HepG2 (cell line): ENCODE measurements around the gene OR13C2. TPM values are rescaled to one million over a fixed set of nuclear protein-coding genes. Genes with fewer than 3 reads are reported as not detected.

ENCODE experiments used
- ATAC-seq: fragments of 200-7000 bp; cut with Tn5 transposase; 3 replicates; pipeline ENCODE4 v1.9.1; 2020; ENCODE audit warnings: mild to moderate bottlenecking, moderate library complexity
- BruUV-seq: library from RNA; stranded (reverse); fragments of 400-500 nt; replicated peaks from 2 replicates; lab custom pipeline; 2021; lab: Mats Ljungman, UMichigan
- CTCF ChIA-PET: fragments of 300-600 bp; formaldehyde crosslinking; extraction: SDS; loops from one replicate; lab custom pipeline; 2021; ENCODE audit warnings: low total read pairs, inconsistent platforms, low intra/inter-chr PET ratio; lab: Yijun Ruan, JAX
- POLR2A ChIA-PET: fragments of 350-600 bp; sonication (Branson Sonifier 250); formaldehyde crosslinking; loops from one replicate; lab custom pipeline; 2020; ENCODE audit warnings: antibody characterized with exemption, inconsistent platforms; lab: Yijun Ruan, JAX
- DNase-seq: peaks from one replicate; pipeline ENCODE4 v3.0.0-alpha.2; 2015; ENCODE audit warnings: low spot score
- FAIRE-seq: peaks from 3 replicates; lab custom pipeline; 2011; peaks lifted over from hg19 to GRCh38; lab: Jason Lieb, UNC
- H2AFZ ChIP-seq: one replicate; pipeline ENCODE4 v1.6.1; 2011; ENCODE audit warnings: low read length, inconsistent platforms
- H3K27ac ChIP-seq: fragments of 300-600 bp; 3 replicates; pipeline ENCODE4 v1.8.0; 2011; ENCODE audit warnings: mixed run types, mild to moderate bottlenecking, mixed read lengths, low read length, inconsistent platforms; ENCODE audit not compliant: insufficient read depth; ENCODE audit errors: extremely low read length
- H3K27me3 ChIP-seq, 2 experiments: fragments of 200-600 bp in 1 of 2; 2 replicates in 1 of 2; 3 replicates in 1 of 2; pipeline versions ENCODE4 v1.6.0 to v1.8.0; 2011; ENCODE audit warnings: low read length in 2 of 2, mild to moderate bottlenecking in 2 of 2, moderate library complexity in 2 of 2, inconsistent platforms in 1 of 2; ENCODE audit not compliant: insufficient read depth in 2 of 2, control insufficient read depth in 1 of 2
- H3K36me3 ChIP-seq, 2 experiments: fragments of 200-600 bp in 1 of 2; replicated peaks in 1 of 2; 2 replicates in 1 of 2; 3 replicates in 1 of 2; pipeline versions ENCODE4 v1.5.1 to v1.8.0; 2011; ENCODE audit warnings: low read length in 2 of 2, inconsistent platforms in 1 of 2; ENCODE audit not compliant: insufficient read depth in 2 of 2, control insufficient read depth in 1 of 2
- H3K4me1 ChIP-seq: 2 replicates; pipeline ENCODE4 v1.5.1; 2012; ENCODE audit warnings: low read length, inconsistent platforms; ENCODE audit not compliant: insufficient read depth
- H3K4me2 ChIP-seq: 2 replicates; pipeline ENCODE4 v1.6.0; 2011; ENCODE audit warnings: low read depth, low read length, inconsistent platforms
- H3K4me3 ChIP-seq, 3 experiments: fragments of 200-600 bp in 1 of 3; sonication (generic), shearing (Covaris generic) in 1 of 3; replicated peaks in 1 of 3; 2 replicates each; pipeline ENCODE4 v1.5.1; 2011 to 2016; ENCODE audit warnings: low read length in 3 of 3, inconsistent platforms in 2 of 3, low read depth in 2 of 3, mild to moderate bottlenecking in 2 of 3, control low read depth in 1 of 3, mixed read lengths in 1 of 3; ENCODE audit not compliant: insufficient read depth in 1 of 3
- H3K79me2 ChIP-seq: one replicate; pipeline ENCODE4 v1.6.1; 2011; ENCODE audit warnings: low read length, inconsistent platforms; ENCODE audit not compliant: insufficient read depth
- H3K9ac ChIP-seq: 2 replicates; pipeline ENCODE4 v1.6.0; 2011; ENCODE audit warnings: mild to moderate bottlenecking, low read depth, low read length, inconsistent platforms; ENCODE audit not compliant: insufficient read depth
- H3K9me3 ChIP-seq: 2 replicates; pipeline ENCODE4 v1.5.1; 2012; ENCODE audit warnings: mild to moderate bottlenecking, low read length
- H4K20me1 ChIP-seq: 2 replicates; pipeline ENCODE4 v1.6.0; 2011; ENCODE audit warnings: inconsistent platforms, mild to moderate bottlenecking, low read length, moderate library complexity; ENCODE audit not compliant: insufficient read depth
- CC2D1A ChIP-seq: sonication (generic); formaldehyde crosslinking; IDR thresholded peaks from 2 replicates; pipeline ENCODE4 v1.8.1; 2023; ENCODE audit warnings: mild to moderate bottlenecking, missing genetic modification reagents
- ESRRA ChIP-seq: sonication (generic); formaldehyde crosslinking; IDR thresholded peaks from 2 replicates; pipeline ENCODE4 v1.5.1; 2020; ENCODE audit warnings: mild to moderate bottlenecking, low read depth, missing genetic modification reagents
- FUBP1 ChIP-seq: sonication (generic); formaldehyde crosslinking; IDR thresholded peaks from 2 replicates; pipeline ENCODE4 v1.5.1; 2020; ENCODE audit warnings: missing genetic modification reagents, mild to moderate bottlenecking, borderline replicate concordance
- KDM5A ChIP-seq: fragments of 200-600 bp; sonication (generic); IDR thresholded peaks from 2 replicates; pipeline ENCODE4 v1.7.0; 2018; ENCODE audit warnings: antibody characterized with exemption, mild to moderate bottlenecking, low read length, borderline replicate concordance
- MXI1 ChIP-seq: IDR thresholded peaks from 3 replicates; pipeline ENCODE4 v1.6.1; 2012; ENCODE audit warnings: low read depth, low read length, inconsistent platforms, borderline replicate concordance
- RARA ChIP-seq: IDR thresholded peaks from 2 replicates; pipeline ENCODE4 v1.6.1; 2016; ENCODE audit warnings: missing genetic modification reagents, missing compliant biosample characterization
- SP140L ChIP-seq: sonication (generic); formaldehyde crosslinking; IDR thresholded peaks from 2 replicates; pipeline ENCODE4 v1.4.0; 2020; ENCODE audit warnings: missing genetic modification reagents, borderline replicate concordance
- THAP7 ChIP-seq: sonication (generic); formaldehyde crosslinking; IDR thresholded peaks from 2 replicates; pipeline ENCODE4 v1.8.1; 2023; ENCODE audit warnings: mild to moderate bottlenecking, missing genetic modification reagents
- ZNF317 ChIP-seq: sonication (generic); formaldehyde crosslinking; IDR thresholded peaks from 2 replicates; pipeline ENCODE4 v1.5.0; 2020; ENCODE audit warnings: mild to moderate bottlenecking, missing genetic modification reagents
- ZNF619 ChIP-seq: sonication (generic); formaldehyde crosslinking; IDR thresholded peaks from 2 replicates; pipeline ENCODE4 v1.4.0; 2020; ENCODE audit warnings: mild to moderate bottlenecking, missing genetic modification reagents
- ZNF652 ChIP-seq: IDR thresholded peaks from 2 replicates; pipeline ENCODE4 v1.6.1; 2016; ENCODE audit warnings: low read depth, borderline replicate concordance
- ZSCAN9 ChIP-seq: IDR thresholded peaks from 2 replicates; pipeline ENCODE4 v1.6.1; 2016; ENCODE audit warnings: borderline replicate concordance
- WGBS: methylation state at CpG from one replicate; pipeline ENCODE4 v1.1.6; 2017; ENCODE audit warnings: low lambda C conversion rate; 5-methylcytosine and 5-hydroxymethylcytosine counted together
- in situ Hi-C: cut with HindIII; loops from 2 replicates; pipeline ENCODE4 v1.10.0; 2017; ENCODE audit warnings: low pct_unique_long_range_greater_than_20kb; ENCODE audit not compliant: extremely low pct_ligation_motif_present
- intact Hi-C: fragments of 100-400 bp; cut with micrococcal nuclease; formaldehyde crosslinking; loops from one replicate; pipeline ENCODE4 v1.10.0; 2022; ENCODE audit not compliant: unreplicated experiment
- polyA plus RNA-seq, 8 experiments: library from polyadenylated mRNA; depleted of rRNA in 3 of 8; stranded (reverse) in 7 of 8; unstranded in 1 of 8; fragments of >200 nt; fragmentation: Illumina TruSeq in 4 of 8; extraction: Trizol in 4 of 8; gene quantifications; 2 replicates each; pipeline versions ENCODE4 v1.2.1 to v1.2.3, GENCODE V29; 2011 to 2016; ENCODE audit warnings: low read depth in 4 of 8, missing spikeins in 1 of 8, mixed read lengths in 1 of 8; ENCODE audit not compliant: insufficient read depth in 1 of 8
- total RNA-seq, 5 experiments: library from RNA; depleted of rRNA; stranded (reverse); fragments of >200 nt; fragmentation: Illumina TruSeq; extraction: Trizol; gene quantifications; 2 replicates each; pipeline ENCODE4 v1.2.3, GENCODE V29; 2016; ENCODE audit warnings: low read depth in 1 of 5

OR13C2 gene
- total and polyA plus RNA-seq, 2 of the 13 experiments (the other 11 are each of a cell fraction or from before 2014, with no cell fraction given), result not detected

- no peak for ATAC-seq
- Histone ChIP-seq H3K9ac (no peak overlapping the region), H3K4me1 (no peaks in the 10 kb centered on the region), H3K27ac (no peak overlapping the region), H3K4me2 (no peak overlapping the region), H3K4me3 (no peak overlapping the region), H3K9me3 (no peaks in the 10 kb centered on the region; the same call in 1 of the 2 replicates), H2AFZ (no peak overlapping the region), H4K20me1 (no peaks in the 10 kb centered on the region), H3K79me2 (no peaks in the 10 kb centered on the region), H3K27me3 (no peaks in the 10 kb centered on the region), H3K36me3 (no peaks in the 10 kb centered on the region)
- intact Hi-C loops, result no loop called here
- no TSS peak for BruUV-seq
- FAIRE-seq, result no peak
- in situ Hi-C loops, result no loop called here
- 3% methylated on average over 1 of the region's 1 CpG for WGBS
- POLR2A ChIA-PET, result no interaction called here
- TF ChIP-seq FUBP1 (no peak), ZNF317 (peak; percentile 96), SP140L (no peak)
- CTCF ChIA-PET, result no interaction called here
- no peak for DNase-seq
These were observed 32.8 kb downstream of the OR13C2 start for GRCh38 chr9:104572612-104573011.

GRCh38 chr9:104568868-104569267 lies 36.6 kb downstream of the OR13C2 start, which contains the start of gene OR13C8:
Gene OR13C8, plus strand, starts transcription at chr9:104569168. Its CDS starts 0 bp downstream, at chr9:104569168.
- intact Hi-C loops (no loop called here), in situ Hi-C loops (no loop called here)
- H3K4me2 ChIP-seq, result no peak within 1 kb of the TSS
- TF ChIP-seq ESRRA (no peak), ZNF652 (CRISPR knock-in tag) (no peak), MXI1 (no peak), ZNF619 (CRISPR knock-in tag) (no peak), KDM5A (no peak), CC2D1A (no peak), THAP7 (CRISPR knock-in tag) (no peak), ZSCAN9 (CRISPR knock-in tag) (no peak), RARA (CRISPR knock-in tag) (no peak)
- BruUV-seq, result no TSS peak
- no peak within 1 kb of the TSS for H3K27ac ChIP-seq
- no peak for DNase-seq
- FAIRE-seq, result no peak
- no peak within 1 kb of the TSS for H2AFZ ChIP-seq
- no peaks in the 10 kb centered on the region for H3K36me3 ChIP-seq
- no peak within 1 kb of the TSS for H3K9ac ChIP-seq
- WGBS, result 27% methylated on average over 4 of the region's 4 CpGs
- H3K4me3 ChIP-seq, result no peak within 1 kb of the TSS
- no peaks in the 10 kb centered on the region for H3K79me2 ChIP-seq
- CTCF ChIA-PET, result no interaction called here
- no peaks in the 10 kb centered on the region for H3K27me3 ChIP-seq
- ATAC-seq, result no peak
- POLR2A ChIA-PET, result no interaction called here
- H4K20me1 ChIP-seq, result no peaks in the 10 kb centered on the region
- no peaks in the 10 kb centered on the region for H3K4me1 ChIP-seq
- H3K9me3 ChIP-seq, result no peaks in the 10 kb centered on the region; the same call in 1 of the 2 replicates
